GM12892 (cell line): ENCODE results near the gene DNAJC18.
"Not testable (repeated sequence)": the region's sequence is repeated elsewhere in the genome, so short reads cannot be mapped to it uniquely, and the experiment has no call there.

Source experiments
- POLR2AphosphoS5 ChIP-seq: IDR thresholded peaks from 2 replicates; pipeline ENCODE4 v1.6.1; 2011; ENCODE audit warnings: low read depth, low read length, control low read depth
- TAF1 ChIP-seq: IDR thresholded peaks from 2 replicates; pipeline ENCODE4 v1.6.1; 2011; ENCODE audit warnings: low read depth, mild to moderate bottlenecking, control low read depth, low read length, borderline replicate concordance

DNA sequence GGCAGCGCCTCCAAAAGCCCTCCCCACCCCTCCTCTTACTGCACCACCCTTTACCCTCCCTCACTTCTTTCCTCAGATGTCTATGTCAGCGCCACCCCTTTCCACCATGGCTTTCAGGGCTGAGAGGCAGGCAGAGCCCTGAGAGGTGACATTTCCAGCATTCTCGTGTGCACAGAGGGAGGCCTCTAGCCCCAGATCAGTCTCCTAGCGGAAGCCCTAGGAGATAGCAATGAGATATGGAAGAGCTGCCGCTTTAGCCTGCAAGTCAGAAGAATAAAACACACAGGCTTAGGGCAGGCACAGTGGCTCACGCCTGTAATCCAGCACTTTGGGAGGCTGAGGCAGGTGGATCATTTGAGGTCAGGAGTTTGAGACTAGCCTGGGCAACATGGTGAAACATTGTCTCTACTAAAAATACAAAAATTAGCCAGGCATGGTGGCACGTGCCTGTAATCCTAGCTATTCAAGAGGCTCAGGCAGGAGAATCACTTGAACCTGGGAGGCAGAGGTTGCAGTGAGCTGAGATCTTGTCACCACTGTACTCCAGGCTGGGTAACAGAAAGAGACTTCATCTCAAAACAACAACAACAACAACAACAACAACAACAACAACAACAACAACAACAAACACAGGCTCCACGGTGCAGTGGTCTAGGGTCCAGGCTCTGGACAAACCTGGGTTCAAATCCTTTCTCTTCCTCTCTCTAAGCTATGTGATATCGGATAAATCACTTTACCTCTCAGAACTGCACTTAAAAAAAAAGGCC is 39.5 kb upstream of the DNAJC18 start:
- TF ChIP-seq POLR2AphosphoS5, TAF1: not testable (repeated sequence)
